T47D (cell line): ENCODE data around the gene ITPKB.

ENCODE experiments used
- DNase-seq, 2 experiments: peaks; one replicate each; pipeline versions ENCODE4 v3.0.0 to v3.0.0-alpha.2; 2011 to 2012; ENCODE audit warnings: low read depth in 1 of 2, low spot score in 1 of 2
- JUND ChIP-seq: IDR thresholded peaks from 2 replicates; pipeline ENCODE4 v1.6.1; 2012; ENCODE audit warnings: low read depth
- in situ Hi-C: cut with HindIII; loops from 2 replicates; pipeline ENCODE4 v1.10.0; 2016; ENCODE audit warnings: low sequenced_read_pairs, low pct_unique_long_range_greater_than_20kb

Gene ITPKB

GRCh38 chr1:226648421-226648820, 90.7 kb downstream of the ITPKB start:
- no peak for TF ChIP-seq JUND
- DNase-seq = no peak
- in situ Hi-C loops = no loop called here

- in situ Hi-C loops = no loop called here
- no peak for DNase-seq
- no peak for TF ChIP-seq JUND
These were observed 91.4 kb downstream of the ITPKB start for GRCh38 chr1:226647719-226648118.

GRCh38 chr1:226646870-226647449, 92.1 kb downstream of the ITPKB start:
- in situ Hi-C loops = no loop called here
- no peak for TF ChIP-seq JUND
- no peak for DNase-seq

GRCh38 chr1:226646026-226646869, 92.8 kb downstream of the ITPKB start:
- peak; percentile 60 to 82 for DNase-seq
- in situ Hi-C loops = no loop called here
- TF ChIP-seq JUND = no peak

GRCh38 chr1:226645279-226645976, 93.7 kb downstream of the ITPKB start:
- in situ Hi-C loops = no loop called here
- TF ChIP-seq JUND = no peak
- DNase-seq = no peak

GRCh38 chr1:226644541-226645176, 94.4 kb downstream of the ITPKB start:
- DNase-seq = no peak
- TF ChIP-seq JUND = no peak
- in situ Hi-C loops = no loop called here

- in situ Hi-C loops = no loop called here
- no peak for TF ChIP-seq JUND
- no peak for DNase-seq
These were observed 95.2 kb downstream of the ITPKB start for GRCh38 chr1:226643611-226644540.

- TF ChIP-seq JUND = no peak
- in situ Hi-C loops = no loop called here
- DNase-seq = no peak
These were observed 95.9 kb downstream of the ITPKB start for GRCh38 chr1:226643177-226643576.

GRCh38 chr1:226642421-226642820, 96.7 kb downstream of the ITPKB start:
- TF ChIP-seq JUND = no peak
- no peak for DNase-seq
- in situ Hi-C loops = no loop called here

GRCh38 chr1:226641671-226642231, 97.3 kb downstream of the ITPKB start:
- in situ Hi-C loops = no loop called here
- no peak for TF ChIP-seq JUND
- no peak for DNase-seq

- in situ Hi-C loops = no loop called here
- no peak for DNase-seq
These were observed 98.6 kb downstream of the ITPKB start for GRCh38 chr1:226640321-226641136.

More at GRCh38 chr1:226640321-226641136, 98.6 kb downstream of the ITPKB start:
- no peak for TF ChIP-seq JUND
